HepG2 (cell line): ENCODE results near the gene CA9. TPM values are rescaled to one million over a fixed set of nuclear protein-coding genes. Genes with fewer than 3 reads are reported as not detected.

Experiments used
- BRCA1 ChIP-seq: sonication (generic); formaldehyde crosslinking; IDR thresholded peaks from 2 replicates; pipeline ENCODE4 v1.4.0; 2020; ENCODE audit warnings: missing genetic modification reagents
- CERS6 ChIP-seq: sonication (generic); formaldehyde crosslinking; IDR thresholded peaks from 2 replicates; pipeline ENCODE4 v1.5.0; 2020; ENCODE audit warnings: missing genetic modification reagents
- CREB1 ChIP-seq, 2 experiments: fragments of 450-650 bp in 1 of 2; IDR thresholded peaks; 2 replicates each; pipeline ENCODE4 v1.6.1; 2016 to 2017; ENCODE audit warnings: control low read depth in 1 of 2, mild to moderate bottlenecking in 1 of 2, missing compliant biosample characterization in 1 of 2, missing genetic modification characterization in 1 of 2
- ETV5 ChIP-seq: IDR thresholded peaks from 2 replicates; pipeline ENCODE4 v1.6.1; 2018; ENCODE audit warnings: missing biosample characterization, missing genetic modification reagents, inconsistent platforms, borderline replicate concordance
- GRHL1 ChIP-seq: sonication (generic); formaldehyde crosslinking; conservative IDR thresholded peaks from 2 replicates; pipeline ENCODE4 v1.8.0; 2022; ENCODE audit warnings: missing genetic modification reagents
- KAT2B ChIP-seq: fragments of 150-350 bp; IDR thresholded peaks from 2 replicates; pipeline ENCODE4 v1.6.1; 2014; ENCODE audit warnings: low read depth, low read length, borderline replicate concordance
- KDM1A ChIP-seq: IDR thresholded peaks from 2 replicates; pipeline ENCODE4 v1.6.1; 2016; ENCODE audit warnings: missing compliant biosample characterization
- KMT2B ChIP-seq: IDR thresholded peaks from 2 replicates; pipeline ENCODE4 v1.6.1; 2016; ENCODE audit warnings: missing genetic modification reagents, missing compliant biosample characterization
- MIER2 ChIP-seq: IDR thresholded peaks from 2 replicates; pipeline ENCODE4 v1.6.1; 2016; ENCODE audit warnings: missing biosample characterization, missing genetic modification reagents
- NFIB ChIP-seq: sonication (generic); formaldehyde crosslinking; IDR thresholded peaks from 2 replicates; pipeline ENCODE4 v1.9.0; 2021; ENCODE audit warnings: missing genetic modification reagents, mild to moderate bottlenecking, borderline replicate concordance
- NKX3-1 ChIP-seq: sonication (generic); formaldehyde crosslinking; IDR thresholded peaks from 2 replicates; pipeline ENCODE4 v1.5.0; 2020; ENCODE audit warnings: missing genetic modification reagents
- PCBP1 ChIP-seq: fragments of 200-400 bp; formaldehyde crosslinking; IDR thresholded peaks from 2 replicates; pipeline ENCODE4 v1.6.1; 2017; ENCODE audit warnings: mild to moderate bottlenecking, low read depth, low read length, borderline replicate concordance
- RBFOX2 ChIP-seq: fragments of 200-400 bp; formaldehyde crosslinking; IDR thresholded peaks from 2 replicates; pipeline ENCODE4 v1.6.1; 2017; ENCODE audit warnings: low read depth, mild to moderate bottlenecking, low read length
- RNF2 ChIP-seq: fragments of 450-650 bp; conservative IDR thresholded peaks from 2 replicates; pipeline ENCODE4 v1.6.1; 2016; ENCODE audit warnings: low read depth
- SUZ12 ChIP-seq: fragments of 150-350 bp; IDR thresholded peaks from 2 replicates; pipeline ENCODE4 v1.6.1; 2014; ENCODE audit warnings: low read depth, low read length
- THRA ChIP-seq: sonication (generic); formaldehyde crosslinking; IDR thresholded peaks from 2 replicates; pipeline ENCODE4 v1.4.0; 2020; ENCODE audit warnings: missing genetic modification reagents, borderline replicate concordance
- TSC22D2 ChIP-seq: sonication (generic); formaldehyde crosslinking; IDR thresholded peaks from 2 replicates; pipeline ENCODE4 v1.5.1; 2020; ENCODE audit warnings: missing genetic modification reagents, mild to moderate bottlenecking, borderline replicate concordance
- U2AF1 ChIP-seq: fragments of 200-400 bp; formaldehyde crosslinking; optimal IDR thresholded peaks from 2 replicates; pipeline ENCODE3; 2017; ENCODE audit warnings: mild to moderate bottlenecking, low read depth, low read length
- ZIK1 ChIP-seq: sonication (generic); formaldehyde crosslinking; IDR thresholded peaks from 2 replicates; pipeline ENCODE4 v1.5.0; 2020; ENCODE audit warnings: mild to moderate bottlenecking, low read depth, missing genetic modification reagents, borderline replicate concordance
- ZNF136 ChIP-seq: sonication (generic); formaldehyde crosslinking; IDR thresholded peaks from 2 replicates; pipeline ENCODE4 v1.8.1; 2022; ENCODE audit warnings: low read depth, mild to moderate bottlenecking, moderate library complexity, missing genetic modification reagents
- ZNF468 ChIP-seq: sonication (generic); formaldehyde crosslinking; IDR thresholded peaks from 2 replicates; pipeline ENCODE4 v1.8.0; 2022; ENCODE audit warnings: mild to moderate bottlenecking, moderate library complexity, missing genetic modification reagents
- ZNF546 ChIP-seq: sonication (generic); formaldehyde crosslinking; conservative IDR thresholded peaks from 2 replicates; pipeline ENCODE4 v1.8.1; 2023; ENCODE audit warnings: mild to moderate bottlenecking, missing genetic modification reagents
- ZNF710 ChIP-seq: sonication (generic); formaldehyde crosslinking; IDR thresholded peaks from 2 replicates; pipeline ENCODE4 v1.5.0; 2020; ENCODE audit warnings: mild to moderate bottlenecking, missing genetic modification reagents, borderline replicate concordance
- polyA plus RNA-seq, 8 experiments: library from polyadenylated mRNA; depleted of rRNA in 3 of 8; stranded (reverse) in 7 of 8; unstranded in 1 of 8; fragments of >200 nt; fragmentation: Illumina TruSeq in 4 of 8; extraction: Trizol in 4 of 8; gene quantifications; 2 replicates each; pipeline versions ENCODE4 v1.2.1 to v1.2.3, GENCODE V29; 2011 to 2016; ENCODE audit warnings: low read depth in 4 of 8, missing spikeins in 1 of 8, mixed read lengths in 1 of 8; ENCODE audit not compliant: insufficient read depth in 1 of 8
- total RNA-seq, 5 experiments: library from RNA; depleted of rRNA; stranded (reverse); fragments of >200 nt; fragmentation: Illumina TruSeq; extraction: Trizol; gene quantifications; 2 replicates each; pipeline ENCODE4 v1.2.3, GENCODE V29; 2016; ENCODE audit warnings: low read depth in 1 of 5

Gene CA9
- total and polyA plus RNA-seq, 2 of the 13 experiments (the other 11 are each of a cell fraction or from before 2014, with no cell fraction given) = 0.13 to 152 TPM

GRCh38 chr9:35664531-35665470 is 8.9 kb upstream of the CA9 start, which contains the start of gene ARHGEF39 (continued):
- TF ChIP-seq TSC22D2 = peak; percentile 75; the same call in 1 of the 2 replicates
- peak; percentile 91; the same call in 1 of the 2 replicates for TF ChIP-seq ZNF468 (CRISPR knock-in tag)
- no peak for TF ChIP-seq ZNF136 (CRISPR knock-in tag)
- peak; percentile 55; the same call in 1 of the 2 replicates for TF ChIP-seq KMT2B (CRISPR knock-in tag)
- peak; percentile 97 for TF ChIP-seq ETV5
- TF ChIP-seq THRA (CRISPR knock-in tag) = peak; percentile 56
- no peak for TF ChIP-seq SUZ12
- peak; percentile 93 for TF ChIP-seq RBFOX2
- 0 out of 2 replicates have a peak, but pooled peaks have one; percentile 39 for TF ChIP-seq PCBP1
- no peak for TF ChIP-seq CERS6 (CRISPR knock-in tag)
- peak; percentile 67; the same call in 1 of the 2 replicates for TF ChIP-seq MIER2 (CRISPR knock-in tag)
- TF ChIP-seq BRCA1 (CRISPR knock-in tag) = 0 out of 2 replicates have a peak, but pooled peaks have one; percentile 58
- TF ChIP-seq KAT2B = no peak
- no peak; the same call in none of the 2 replicates for TF ChIP-seq ZIK1 (CRISPR knock-in tag)
- TF ChIP-seq ZNF546 (CRISPR knock-in tag) = 0 out of 2 replicates have a peak, but pooled peaks have one; percentile 31
- peak; percentile 79 for TF ChIP-seq NKX3-1 (CRISPR knock-in tag)
- no peak for TF ChIP-seq U2AF1
- TF ChIP-seq NFIB (CRISPR knock-in tag) = no peak
- no peak for TF ChIP-seq GRHL1 (CRISPR knock-in tag)
- no peak for TF ChIP-seq CREB1 (IDR thresholded peaks at IDR 0.05)
- no peak for TF ChIP-seq CREB1 (CRISPR knock-in tag; IDR thresholded peaks at IDR 0.05)
- no peak for TF ChIP-seq KDM1A (CRISPR knock-in tag)
- no peak for TF ChIP-seq RNF2
- peak; percentile 33; the same call in 1 of the 2 replicates for TF ChIP-seq ZNF710
